ENCODE data around the gene ACBD3.

- no peak for TF ChIP-seq EGR1 (IDR thresholded peaks at IDR 0.05; ENCODE audit: borderline replicate concordance in 1 of 2, low read depth in 2 of 2, low read length in 2 of 2)
- TF ChIP-seq CTCF (IDR thresholded peaks at IDR 0.05 in 2 of 3, conservative IDR thresholded peaks at IDR 0.05 in 1 of 3; ENCODE audit: control insufficient read depth in 2 of 3, extremely low read depth in 1 of 3, insufficient read depth in 1 of 3, low read depth in 3 of 3, low read length in 3 of 3) = peak in 2 of 3 experiments; percentile 23 to 49; a peak in 3 of 6 replicates
- peak; percentile 58 for TF ChIP-seq RAD21 (IDR thresholded peaks at IDR 0.05; ENCODE audit: insufficient read depth, low read depth, low read length)
- TF ChIP-seq TAF1 (IDR thresholded peaks at IDR 0.05; ENCODE audit: borderline replicate concordance, low read depth, low read length) = no peak
- no peak for TF ChIP-seq TCF3 (IDR thresholded peaks at IDR 0.05; ENCODE audit: borderline replicate concordance, insufficient read depth, low read depth, low read length)
- no peak for TF ChIP-seq BCL3 (IDR thresholded peaks at IDR 0.05; ENCODE audit: borderline replicate concordance, insufficient read depth, low read depth, low read length, poor library complexity, severe bottlenecking)
- TF ChIP-seq ZSCAN29 (IDR thresholded peaks at IDR 0.05) = no peak
- no peak for TF ChIP-seq TBL1XR1 (IDR thresholded peaks at IDR 0.05; ENCODE audit: low read depth, low read length)
- no peak for TF ChIP-seq SIN3A (IDR thresholded peaks at IDR 0.05; ENCODE audit: low read depth, low read length)
- no peak for TF ChIP-seq POLR2AphosphoS5 (IDR thresholded peaks at IDR 0.05; ENCODE audit: low read length)
- no peak for TF ChIP-seq BHLHE40 (IDR thresholded peaks at IDR 0.05; ENCODE audit: borderline replicate concordance in 1 of 2, low read depth in 2 of 2, low read length in 1 of 2)
- TF ChIP-seq BCLAF1 (IDR thresholded peaks at IDR 0.05) = no peak
Measured at GRCh38 chr1:226107471-226108460, 78.8 kb downstream of the ACBD3 start.

All from GM12878 (cell line).